Activated T-cell treated with anti-CD3 and anti-CD28 coated beads, Interleukin-2, amount 50 U/mL, for 24 hours (primary cell): Measurements from ENCODE around the gene KRT7.
A peak's percentile ranks its signal among the peaks of the same experiment; 100 is the strongest.
"Not testable (repeated sequence)": the region's sequence is repeated elsewhere in the genome, so short reads cannot be mapped to it uniquely, and the experiment has no call there.

ENCODE experiments used
- DNase-seq: peaks from one replicate; pipeline ENCODE4 v3.0.0-alpha.2; 2020
- H3K27ac Mint-ChIP-seq: 2 replicates; pipeline ENCODE4 v1.8.0; 2020; ENCODE audit warnings: mild to moderate bottlenecking, mixed read lengths
- H3K27me3 Mint-ChIP-seq: 2 replicates; pipeline ENCODE4 v1.8.0; 2020; ENCODE audit warnings: mixed read lengths
- H3K36me3 Mint-ChIP-seq: 2 replicates; pipeline ENCODE4 v1.8.0; 2020; ENCODE audit warnings: low read depth, mixed read lengths
- H3K4me1 Mint-ChIP-seq: 2 replicates; pipeline ENCODE4 v1.8.0; 2020; ENCODE audit warnings: low read depth, mixed read lengths
- H3K4me3 Mint-ChIP-seq: 2 replicates; pipeline ENCODE4 v1.8.0; 2020; ENCODE audit warnings: mild to moderate bottlenecking, moderate library complexity, mixed read lengths
- H3K9me3 Mint-ChIP-seq: 2 replicates; pipeline ENCODE4 v1.8.0; 2020; ENCODE audit warnings: mixed read lengths

The KRT7 gene

DNA sequence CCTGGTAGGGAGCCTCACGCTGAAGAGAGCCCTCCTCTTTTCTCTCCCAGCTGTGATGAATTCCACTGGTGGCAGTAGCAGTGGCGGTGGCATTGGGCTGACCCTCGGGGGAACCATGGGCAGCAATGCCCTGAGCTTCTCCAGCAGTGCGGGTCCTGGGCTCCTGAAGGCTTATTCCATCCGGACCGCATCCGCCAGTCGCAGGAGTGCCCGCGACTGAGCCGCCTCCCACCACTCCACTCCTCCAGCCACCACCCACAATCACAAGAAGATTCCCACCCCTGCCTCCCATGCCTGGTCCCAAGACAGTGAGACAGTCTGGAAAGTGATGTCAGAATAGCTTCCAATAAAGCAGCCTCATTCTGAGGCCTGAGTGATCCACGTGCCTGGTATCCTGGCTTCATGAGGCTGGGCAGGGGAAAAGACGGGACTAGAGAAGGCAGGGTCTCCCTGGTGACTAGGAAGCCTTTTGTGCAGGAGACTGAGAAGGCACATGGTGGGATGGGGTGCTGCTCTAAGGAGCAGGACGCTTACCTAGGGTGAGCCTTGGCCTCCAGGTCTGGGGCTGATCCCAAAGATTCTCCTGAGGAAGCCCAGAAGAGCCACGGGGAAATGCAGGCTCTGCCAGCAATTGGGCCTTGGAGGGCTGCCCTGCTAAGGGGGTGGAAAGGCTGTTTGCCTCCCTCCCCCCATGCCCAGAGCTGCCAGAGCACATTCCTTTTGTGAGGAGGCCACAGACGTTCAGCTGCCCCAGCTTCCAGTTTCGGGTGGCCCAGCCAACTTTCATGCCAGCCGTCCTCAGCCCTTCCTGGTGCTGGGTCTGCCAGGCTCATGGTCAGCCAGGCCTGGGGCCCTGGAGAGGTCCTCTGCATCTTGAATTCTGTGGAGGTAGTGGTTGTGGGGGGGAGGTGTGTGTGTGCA, 15.8 kb downstream of the KRT7 start:
- Mint-ChIP-seq H3K4me1 (peaks cover 26% of the 10 kb centered on the region), H3K36me3 (no peaks in the 10 kb centered on the region), H3K27me3 (peaks cover 42% of the 10 kb centered on the region), H3K9me3 (no peaks in the 10 kb centered on the region), H3K4me3 (no peak overlapping the region), H3K27ac (no peak overlapping the region)
- peak; percentile 11 for DNase-seq

DNA sequence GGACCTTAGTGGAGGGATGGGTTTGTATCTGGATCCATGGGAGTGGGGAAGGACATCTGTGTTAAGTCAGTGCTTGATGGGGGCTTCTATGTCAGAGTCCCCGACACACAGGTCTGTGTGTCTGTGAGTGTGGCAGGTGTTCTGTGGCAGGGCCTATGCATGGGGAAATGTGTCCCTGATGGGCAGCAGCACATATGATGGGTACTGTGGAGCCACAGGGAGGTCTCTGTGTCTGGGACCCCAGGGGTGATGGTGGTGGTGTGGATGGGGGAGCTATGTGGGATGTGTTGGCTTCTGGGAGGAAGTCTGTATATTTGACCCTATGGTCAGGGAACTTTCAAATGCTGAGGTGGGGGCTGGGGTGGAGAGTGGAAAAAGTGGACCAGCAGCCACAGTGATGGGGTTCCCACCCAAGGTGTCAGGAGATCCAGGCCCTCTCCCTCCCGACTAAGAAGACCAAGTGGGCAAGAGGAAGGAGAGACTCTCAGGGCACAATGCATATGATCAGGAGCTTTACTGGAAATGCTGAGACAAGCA, 16.5 kb downstream of the KRT7 start:
- no peaks in the 10 kb centered on the region for H3K9me3 Mint-ChIP-seq
- no peak overlapping the region for H3K27ac Mint-ChIP-seq
- H3K36me3 Mint-ChIP-seq, result no peaks in the 10 kb centered on the region
- peaks cover 19% of the 10 kb centered on the region for H3K4me1 Mint-ChIP-seq
- peaks cover 43% of the 10 kb centered on the region for H3K27me3 Mint-ChIP-seq
- peak; percentile 23 for DNase-seq
- H3K4me3 Mint-ChIP-seq, result no peak overlapping the region

- H3K36me3 Mint-ChIP-seq, result no peaks in the 10 kb centered on the region
- peaks cover 18% of the 10 kb centered on the region for H3K4me1 Mint-ChIP-seq
- no peak for DNase-seq
- H3K9me3 Mint-ChIP-seq, result no peaks in the 10 kb centered on the region
- no peak overlapping the region for H3K27ac Mint-ChIP-seq
- H3K4me3 Mint-ChIP-seq, result no peak overlapping the region
- peaks cover 49% of the 10 kb centered on the region for H3K27me3 Mint-ChIP-seq
Measured at GRCh38 chr12:52250048-52250990, 17.3 kb downstream of the KRT7 start.

DNA sequence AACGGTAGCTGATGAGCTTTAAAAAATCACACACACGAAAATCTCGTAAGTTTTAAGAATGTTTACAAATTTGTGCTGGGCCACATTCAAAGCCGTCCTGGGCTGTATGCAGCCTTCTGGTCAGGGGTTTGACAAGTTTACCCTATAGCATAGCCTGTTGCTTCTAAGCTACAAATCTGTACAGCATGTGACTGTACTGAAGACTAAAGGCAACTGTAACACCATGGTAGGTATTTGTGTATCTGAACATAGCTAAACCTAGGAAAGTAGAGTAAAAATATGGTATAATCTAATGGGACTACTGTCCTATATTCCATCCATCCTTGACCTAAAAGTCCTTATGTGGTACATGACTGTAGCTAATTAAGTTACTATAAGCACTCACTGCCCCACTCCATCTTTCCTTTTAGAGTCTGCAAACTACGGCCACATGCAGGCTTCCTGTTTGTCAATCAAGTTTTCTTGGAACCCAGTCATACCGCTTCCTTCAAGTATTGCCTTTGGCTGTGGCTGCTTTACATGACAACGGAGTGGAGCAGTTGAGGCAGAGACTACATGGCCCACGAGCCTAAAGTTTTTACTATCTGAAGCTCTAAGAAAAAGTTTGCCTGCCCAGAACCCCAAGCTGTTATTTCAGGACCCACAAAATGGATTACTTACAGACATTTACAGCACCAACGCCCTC, 18.5 kb downstream of the KRT7 start:
- no peaks in the 10 kb centered on the region for H3K9me3 Mint-ChIP-seq
- H3K27me3 Mint-ChIP-seq, result peaks cover 61% of the 10 kb centered on the region
- no peak overlapping the region for H3K4me3 Mint-ChIP-seq
- H3K36me3 Mint-ChIP-seq, result no peaks in the 10 kb centered on the region
- H3K4me1 Mint-ChIP-seq, result peaks cover 16% of the 10 kb centered on the region
- DNase-seq, result no peak
- H3K27ac Mint-ChIP-seq, result no peak overlapping the region

DNA sequence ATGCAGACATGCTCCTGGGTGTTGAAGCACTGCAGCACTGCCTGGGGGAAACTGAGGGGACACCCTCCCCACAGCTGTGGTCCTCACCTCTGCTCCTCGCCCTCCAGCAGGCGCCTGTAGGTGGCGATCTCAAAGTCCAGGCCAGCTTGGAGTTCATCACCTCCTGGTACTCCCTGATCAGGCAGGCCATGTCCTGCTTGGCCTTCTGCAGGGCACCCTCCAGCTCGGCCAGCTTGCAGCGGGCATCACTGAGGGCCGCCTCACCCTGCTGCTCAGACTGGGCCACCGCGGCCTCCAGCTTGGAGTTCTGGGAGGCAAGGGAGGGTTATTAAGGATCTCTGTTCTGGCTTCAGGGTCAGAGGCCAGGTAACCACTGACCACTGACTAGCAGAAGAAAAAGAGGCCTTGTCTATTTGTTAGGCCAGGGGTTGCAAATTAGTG, 19.2 kb downstream of the KRT7 start:
- Mint-ChIP-seq H3K4me1 (peaks cover 16% of the 10 kb centered on the region), H3K27me3 (peaks cover 65% of the 10 kb centered on the region)
- not testable (repeated sequence) for H3K36me3 Mint-ChIP-seq, H3K4me3 Mint-ChIP-seq, DNase-seq, H3K9me3 Mint-ChIP-seq, H3K27ac Mint-ChIP-seq

DNA sequence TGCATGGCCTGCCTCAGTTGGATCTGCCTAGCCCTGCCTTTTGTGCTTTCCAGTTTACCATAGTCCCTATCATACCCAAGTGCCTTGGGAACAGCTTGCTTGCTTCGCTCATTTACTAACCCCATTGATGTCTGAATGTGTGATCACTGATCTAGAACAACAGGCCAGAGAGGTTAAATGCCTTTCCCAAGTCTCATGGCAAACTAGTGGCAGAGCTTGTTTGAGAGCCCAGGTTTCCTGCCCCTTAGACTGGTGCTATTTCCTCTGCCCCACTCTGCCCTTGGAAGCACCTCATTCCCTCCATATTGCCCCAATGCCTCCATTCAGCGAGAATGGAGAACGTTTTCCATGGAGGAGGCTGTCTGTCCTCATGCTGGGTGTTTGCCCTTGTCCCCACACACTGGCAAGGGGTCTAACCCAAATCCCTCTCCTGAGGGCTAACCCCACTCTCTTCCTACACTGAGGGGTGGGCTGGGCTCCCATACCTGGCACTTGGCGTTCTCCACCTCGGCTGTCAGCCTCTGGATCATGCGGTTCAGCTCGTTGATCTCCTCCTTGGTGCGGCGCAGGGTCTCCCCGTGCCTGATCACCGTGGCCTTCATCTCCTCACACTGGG, 19.8 kb downstream of the KRT7 start:
- Mint-ChIP-seq H3K27ac (no peak overlapping the region), H3K4me1 (peaks cover 16% of the 10 kb centered on the region), H3K36me3 (no peaks in the 10 kb centered on the region), H3K4me3 (no peak overlapping the region), H3K27me3 (peaks cover 66% of the 10 kb centered on the region), H3K9me3 (no peaks in the 10 kb centered on the region)
- no peak for DNase-seq

GRCh38 chr12:52253391-52254179, 20.5 kb downstream of the KRT7 start:
- H3K9me3 Mint-ChIP-seq, result no peaks in the 10 kb centered on the region
- peaks cover 65% of the 10 kb centered on the region for H3K27me3 Mint-ChIP-seq
- peaks cover 16% of the 10 kb centered on the region for H3K4me1 Mint-ChIP-seq

GRCh38 chr12:52254180-52254964, 21.3 kb downstream of the KRT7 start:
- peaks cover 65% of the 10 kb centered on the region for H3K27me3 Mint-ChIP-seq
- H3K4me3 Mint-ChIP-seq, result no peak overlapping the region
- peaks cover 16% of the 10 kb centered on the region for H3K4me1 Mint-ChIP-seq
- DNase-seq, result no peak
- no peaks in the 10 kb centered on the region for H3K9me3 Mint-ChIP-seq
- H3K36me3 Mint-ChIP-seq, result no peaks in the 10 kb centered on the region
- no peak overlapping the region for H3K27ac Mint-ChIP-seq

More at GRCh38 chr12:52253391-52254179, 20.5 kb downstream of the KRT7 start:
- no peaks in the 10 kb centered on the region for H3K36me3 Mint-ChIP-seq
- H3K27ac Mint-ChIP-seq, result no peak overlapping the region
- no peak overlapping the region for H3K4me3 Mint-ChIP-seq
- DNase-seq, result no peak

GRCh38 chr12:52254965-52255751, 22.1 kb downstream of the KRT7 start:
- Mint-ChIP-seq H3K4me1 (peaks cover 15% of the 10 kb centered on the region), H3K27me3 (peaks cover 65% of the 10 kb centered on the region), H3K9me3 (no peaks in the 10 kb centered on the region), H3K27ac (no peak overlapping the region), H3K4me3 (no peak overlapping the region), H3K36me3 (no peaks in the 10 kb centered on the region)
- no peak for DNase-seq

GRCh38 chr12:52255926-52256583, 23.0 kb downstream of the KRT7 start:
- H3K27ac Mint-ChIP-seq, result no peak overlapping the region
- H3K4me3 Mint-ChIP-seq, result no peak overlapping the region
- no peaks in the 10 kb centered on the region for H3K36me3 Mint-ChIP-seq
- no peak for DNase-seq
- no peaks in the 10 kb centered on the region for H3K9me3 Mint-ChIP-seq
- H3K27me3 Mint-ChIP-seq, result peaks cover 70% of the 10 kb centered on the region
- H3K4me1 Mint-ChIP-seq, result peaks cover 18% of the 10 kb centered on the region

DNA sequence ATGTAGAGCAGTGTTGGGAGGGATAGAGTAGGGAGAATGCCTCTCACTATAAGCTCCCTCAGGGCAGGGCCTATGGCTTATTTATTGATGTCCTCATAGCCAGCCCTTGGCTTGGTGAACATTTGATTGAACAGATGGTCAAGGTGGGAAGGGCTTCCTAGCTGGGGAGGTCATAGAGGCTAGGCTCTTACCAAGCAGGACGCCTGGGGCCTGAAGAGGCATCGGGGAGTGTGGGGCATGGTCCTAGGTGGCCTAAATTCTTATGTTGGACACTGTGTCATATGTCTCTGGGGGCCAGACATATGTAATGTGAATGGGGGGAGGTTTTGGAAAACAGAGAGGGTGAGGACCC, 23.5 kb downstream of the KRT7 start:
- Mint-ChIP-seq H3K36me3 (no peaks in the 10 kb centered on the region), H3K27me3 (peaks cover 71% of the 10 kb centered on the region), H3K4me1 (peaks cover 13% of the 10 kb centered on the region), H3K9me3 (no peaks in the 10 kb centered on the region), H3K27ac (no peak overlapping the region), H3K4me3 (no peak overlapping the region)
- no peak for DNase-seq
